Ectodermal cell (in vitro differentiated cells): ENCODE data around the gene RNF13.

Experiments
- H3K27ac ChIP-seq: 2 replicates; pipeline ENCODE4 v1.7.0; 2013; ENCODE audit warnings: mild to moderate bottlenecking, low read depth, low read length; ENCODE audit not compliant: insufficient read depth, poor library complexity, severe bottlenecking
- H3K27me3 ChIP-seq: 2 replicates; pipeline ENCODE4 v1.7.0; 2013; ENCODE audit warnings: mild to moderate bottlenecking, low read length; ENCODE audit not compliant: insufficient read depth, control insufficient read depth, poor library complexity, severe bottlenecking
- H3K36me3 ChIP-seq: one replicate; pipeline ENCODE4 v1.7.0; 2013; ENCODE audit warnings: low read length; ENCODE audit not compliant: control insufficient read depth, insufficient read depth
- H3K4me1 ChIP-seq: one replicate; pipeline ENCODE4 v1.7.0; 2013; ENCODE audit warnings: low read length; ENCODE audit not compliant: control insufficient read depth, insufficient read depth
- H3K4me3 ChIP-seq: 2 replicates; pipeline ENCODE4 v1.7.0; 2013; ENCODE audit warnings: low read depth, low read length, control low read depth; ENCODE audit not compliant: insufficient read depth
- H3K9me3 ChIP-seq: 2 replicates; pipeline ENCODE4 v1.7.0; 2013; ENCODE audit warnings: mild to moderate bottlenecking, low read length, moderate library complexity; ENCODE audit not compliant: control insufficient read depth
- WGBS, 2 experiments: methylation state at CpG; one replicate each; pipeline ENCODE4 v1.1.7; 2013; ENCODE audit warnings: missing lambda C conversion rate in 2 of 2; 5-methylcytosine and 5-hydroxymethylcytosine counted together

The RNF13 gene

DNA sequence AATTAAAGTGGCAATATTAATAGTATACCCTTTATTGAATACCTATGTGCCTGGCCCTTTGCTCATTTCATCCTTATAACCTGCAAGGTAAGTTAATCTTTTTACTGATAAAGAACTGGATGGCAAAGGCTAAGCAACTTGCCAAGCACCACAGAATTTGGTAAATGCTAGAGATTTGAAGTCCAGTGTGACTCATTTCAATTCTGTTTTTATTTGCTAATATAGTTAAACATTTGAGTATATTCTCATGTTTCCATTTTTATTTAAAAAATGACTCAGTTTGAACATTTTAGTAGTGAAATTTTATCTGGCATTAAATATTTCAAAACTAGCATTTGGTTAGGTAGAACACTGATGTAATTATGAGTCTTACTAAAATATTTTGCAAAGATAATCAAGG is 146.4 kb downstream of the RNF13 start:
- no peaks in the 10 kb centered on the region for H3K9me3 ChIP-seq
- H3K36me3 ChIP-seq = peaks cover 3% of the 10 kb centered on the region
- H3K27me3 ChIP-seq = no peaks in the 10 kb centered on the region

DNA sequence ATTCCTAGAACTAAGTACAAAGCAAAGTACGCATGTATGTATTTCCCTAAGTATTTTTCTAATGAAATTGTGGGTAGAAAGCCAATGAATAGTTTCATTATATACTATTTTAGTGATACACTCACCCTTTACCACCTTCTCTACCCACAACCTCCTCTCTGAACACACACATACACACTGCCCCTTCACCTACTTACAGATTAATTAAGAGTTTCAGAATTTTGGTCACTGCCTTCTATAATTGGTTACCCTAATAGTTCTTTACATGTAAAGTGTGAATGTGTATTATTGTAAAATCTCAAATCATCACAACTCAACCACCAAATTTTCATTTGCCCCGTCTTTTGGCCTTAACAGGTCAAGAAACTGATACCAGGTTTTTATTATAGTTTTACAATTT is 150.5 kb downstream of the RNF13 start:
- Histone ChIP-seq H3K27ac (no peak overlapping the region), H3K4me3 (no peak overlapping the region), H3K9me3 (no peaks in the 10 kb centered on the region), H3K4me1 (peaks cover 19% of the 10 kb centered on the region), H3K27me3 (no peaks in the 10 kb centered on the region), H3K36me3 (peaks cover 12% of the 10 kb centered on the region)
- 89% methylated on average over 1 of the region's 2 CpGs; no CpG with 5 or more reads in 1 of the 2 experiments for WGBS, 2 experiments

More for the DNA sequence above, 146.4 kb downstream of the RNF13 start:
- Histone ChIP-seq H3K27ac (no peak overlapping the region), H3K4me3 (no peak overlapping the region), H3K4me1 (peaks cover 8% of the 10 kb centered on the region)

DNA sequence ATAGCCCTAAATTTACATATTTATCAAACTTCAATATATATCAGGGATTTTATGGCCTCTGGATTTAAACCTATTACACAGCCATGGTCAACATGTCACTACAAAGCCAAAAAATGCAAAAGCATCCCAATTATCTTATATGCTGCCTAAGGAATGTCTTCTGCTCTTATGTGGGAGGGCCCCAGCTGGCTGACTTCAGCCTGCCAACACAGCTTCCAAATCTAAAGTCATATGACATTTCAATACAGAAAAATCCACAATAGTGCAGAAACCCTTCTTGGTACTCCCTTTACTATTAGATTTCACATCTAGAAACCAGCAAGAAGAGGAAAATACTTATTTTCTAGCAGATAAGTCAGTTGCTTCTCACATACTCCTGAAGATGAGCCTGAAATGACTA is 151.3 kb downstream of the RNF13 start:
- no peaks in the 10 kb centered on the region for H3K27me3 ChIP-seq
- peaks cover 12% of the 10 kb centered on the region for H3K36me3 ChIP-seq
- H3K27ac ChIP-seq = no peak overlapping the region
- no peak overlapping the region for H3K4me3 ChIP-seq
- peaks cover 19% of the 10 kb centered on the region for H3K4me1 ChIP-seq
- no peaks in the 10 kb centered on the region for H3K9me3 ChIP-seq

GRCh38 chr3:149965278-149965677 is 152.3 kb downstream of the RNF13 start:
- H3K27me3 ChIP-seq = no peaks in the 10 kb centered on the region

GRCh38 chr3:149967086-149967685 is 154.2 kb downstream of the RNF13 start:
- Histone ChIP-seq H3K4me1 (peaks cover 19% of the 10 kb centered on the region), H3K9me3 (no peaks in the 10 kb centered on the region), H3K36me3 (peaks cover 12% of the 10 kb centered on the region), H3K27me3 (no peaks in the 10 kb centered on the region), H3K27ac (no peak overlapping the region), H3K4me3 (peak overlapping the region; percentile 87)
- WGBS, 2 experiments = 73 to 80% methylated on average over 3 to 5 of the region's 9 CpGs

More at GRCh38 chr3:149965278-149965677, 152.3 kb downstream of the RNF13 start:
- Histone ChIP-seq H3K27ac (no peak overlapping the region), H3K36me3 (peaks cover 12% of the 10 kb centered on the region), H3K9me3 (no peaks in the 10 kb centered on the region), H3K4me1 (peaks cover 19% of the 10 kb centered on the region), H3K4me3 (no peak overlapping the region)

GRCh38 chr3:149968216-149968615 is 155.2 kb downstream of the RNF13 start:
- Histone ChIP-seq H3K36me3 (peaks cover 12% of the 10 kb centered on the region), H3K4me1 (peaks cover 19% of the 10 kb centered on the region), H3K27ac (peak overlapping the region; percentile 95), H3K4me3 (peak overlapping the region; percentile 87), H3K9me3 (no peaks in the 10 kb centered on the region), H3K27me3 (no peaks in the 10 kb centered on the region)
- 12 to 13% methylated on average over 8 of the region's 8 CpGs for WGBS, 2 experiments

- Histone ChIP-seq H3K27ac (peak overlapping the region; percentile 95), H3K4me3 (peak overlapping the region; percentile 87), H3K4me1 (peaks cover 12% of the 10 kb centered on the region), H3K36me3 (peaks cover 10% of the 10 kb centered on the region), H3K27me3 (no peaks in the 10 kb centered on the region), H3K9me3 (no peaks in the 10 kb centered on the region)
- WGBS, 2 experiments = 1% methylated on average over 13 to 15 of the region's 15 CpGs
These were observed 156.3 kb downstream of the RNF13 start for GRCh38 chr3:149969110-149969939.

DNA sequence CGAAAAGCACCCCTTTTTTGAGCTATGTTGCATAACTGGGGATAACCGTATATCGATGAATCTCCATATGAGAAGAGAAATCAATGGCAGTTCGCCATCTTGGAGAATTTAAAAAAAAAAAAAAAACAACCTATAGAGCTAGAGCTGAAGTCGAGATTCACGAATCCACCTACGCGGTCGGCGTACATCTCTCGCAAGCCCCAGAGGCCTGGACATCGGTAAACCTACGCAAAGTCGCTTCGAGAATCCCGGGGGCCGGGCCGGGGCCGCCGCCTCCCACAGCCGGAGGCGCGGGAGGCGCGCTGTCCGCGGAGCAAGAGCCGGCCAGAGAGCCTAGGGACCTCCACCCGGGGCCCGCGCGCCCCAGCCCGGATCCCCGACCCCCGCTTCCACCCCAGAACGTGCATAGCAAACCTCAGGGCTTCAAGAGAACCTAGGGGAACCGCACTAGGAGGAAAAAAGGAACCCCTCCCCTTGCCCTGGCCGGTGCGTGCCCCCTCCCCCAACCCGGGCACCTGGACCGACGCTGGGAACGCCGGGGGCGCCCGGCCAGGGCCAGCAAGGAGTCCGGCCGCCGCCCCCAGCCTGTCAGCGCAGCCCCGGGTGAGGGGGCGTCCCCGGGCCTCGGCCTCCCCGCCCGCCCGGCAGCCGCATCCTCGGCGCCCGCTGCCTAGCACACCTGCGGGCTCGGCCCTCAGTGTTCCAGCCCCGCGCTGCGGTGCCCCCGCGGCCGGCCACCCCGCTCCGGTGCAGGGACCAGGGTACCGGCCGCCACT is 157.1 kb downstream of the RNF13 start:
- peaks cover 10% of the 10 kb centered on the region for H3K4me1 ChIP-seq
- 0% methylated on average over 73 of the region's 73 CpGs for WGBS, 2 experiments

DNA sequence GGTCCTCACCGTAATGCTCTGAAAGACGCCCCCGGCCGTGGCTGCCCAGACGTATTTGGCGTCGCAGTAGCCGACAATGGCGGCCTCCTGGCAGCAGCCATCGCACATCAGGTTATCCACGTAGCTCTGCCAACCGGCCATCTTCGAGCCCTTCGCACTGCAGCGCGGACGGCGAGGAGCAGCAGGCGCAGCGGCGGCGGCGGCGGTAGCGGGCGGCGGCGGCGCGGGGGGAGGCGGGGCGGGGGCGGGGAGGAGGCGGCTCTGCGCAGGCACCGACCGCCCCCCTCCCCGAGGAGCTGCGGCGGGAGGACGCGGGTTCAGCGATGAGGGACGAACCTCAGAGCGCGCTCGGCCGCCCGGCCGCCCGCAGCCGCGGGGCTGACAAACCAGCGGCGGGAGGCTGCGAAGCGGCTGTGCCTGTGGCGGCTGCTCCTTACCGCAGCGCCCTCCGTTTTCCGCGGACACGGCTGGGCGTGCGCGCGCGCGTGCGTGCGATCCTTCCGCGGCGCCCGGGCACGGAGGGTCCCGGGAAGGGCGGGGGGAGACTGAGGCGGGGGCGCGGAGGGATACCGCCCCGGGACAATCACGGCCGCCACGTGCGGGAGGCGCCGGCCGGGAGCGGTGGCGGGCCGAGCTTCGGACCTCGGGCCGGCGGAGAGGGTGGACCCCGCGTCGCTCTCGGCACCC is 157.8 kb downstream of the RNF13 start, which contains the start of gene PFN2:
Gene PFN2 (minus strand): TSS at position 180 of the 687 bp plus-strand sequence. CDS start 39 bp downstream, at position 141.
- Histone ChIP-seq H3K4me3 (peak within 1 kb of the TSS; percentile 87), H3K4me1 (peaks cover 6% of the 10 kb centered on the region), H3K9me3 (no peaks in the 10 kb centered on the region), H3K27me3 (no peaks in the 10 kb centered on the region), H3K36me3 (peaks cover 10% of the 10 kb centered on the region), H3K27ac (peak within 1 kb of the TSS; percentile 95)
- 0% methylated on average over 102 of the region's 102 CpGs for WGBS, 2 experiments

More for the DNA sequence above, 157.1 kb downstream of the RNF13 start:
- peak overlapping the region; percentile 87 for H3K4me3 ChIP-seq
- H3K27ac ChIP-seq = peak overlapping the region; percentile 95
- H3K36me3 ChIP-seq = peaks cover 10% of the 10 kb centered on the region
- no peaks in the 10 kb centered on the region for H3K9me3 ChIP-seq
- H3K27me3 ChIP-seq = no peaks in the 10 kb centered on the region
